ENCODE measurements around the gene CSTF3.
"Not testable (repeated sequence)": the region's sequence is repeated elsewhere in the genome, so short reads cannot be mapped to it uniquely, and the experiment has no call there.

Gene CSTF3

GRCh38 chr11:33159378-33159867, 1.9 kb downstream of the CSTF3 start:
- not testable (repeated sequence) for H3K27ac ChIP-seq (ENCODE audit: low read depth, low read length); H3K36me3 ChIP-seq (ENCODE audit: insufficient read depth, low read length); H3K9me3 ChIP-seq (ENCODE audit: low read length); H3K4me3 ChIP-seq (ENCODE audit: low read depth in 1 of 2, low read length in 2 of 2); H3K27me3 ChIP-seq (ENCODE audit: control insufficient read depth in 1 of 2, insufficient read depth in 2 of 2, low read length in 2 of 2); H3K9ac ChIP-seq (ENCODE audit: low read length)
- H3K4me1 ChIP-seq (ENCODE audit: insufficient read depth, low read length): peaks cover 24% of the 10 kb centered on the region

- Histone ChIP-seq H3K9me3 (ENCODE audit: low read length) (no peaks in the 10 kb centered on the region), H3K27me3 (ENCODE audit: control insufficient read depth in 1 of 2, insufficient read depth in 2 of 2, low read length in 2 of 2) (no peaks in the 10 kb centered on the region), H3K4me1 (ENCODE audit: insufficient read depth, low read length) (peaks cover 24% of the 10 kb centered on the region), H3K36me3 (ENCODE audit: insufficient read depth, low read length) (no peaks in the 10 kb centered on the region), H3K4me3 (ENCODE audit: low read depth in 1 of 2, low read length in 2 of 2) (no peak overlapping the region), H3K27ac (ENCODE audit: low read depth, low read length) (no peak overlapping the region), H3K9ac (ENCODE audit: low read length) (no peak overlapping the region)
These were observed 2.5 kb downstream of the CSTF3 start for GRCh38 chr11:33158596-33159275.

GRCh38 chr11:33157103-33158027, 3.9 kb downstream of the CSTF3 start:
- Histone ChIP-seq H3K4me3 (ENCODE audit: low read depth in 1 of 2, low read length in 2 of 2) (no peak overlapping the region), H3K36me3 (ENCODE audit: insufficient read depth, low read length) (no peaks in the 10 kb centered on the region), H3K9ac (ENCODE audit: low read length) (no peak overlapping the region), H3K27me3 (ENCODE audit: control insufficient read depth in 1 of 2, insufficient read depth in 2 of 2, low read length in 2 of 2) (no peaks in the 10 kb centered on the region), H3K27ac (ENCODE audit: low read depth, low read length) (no peak overlapping the region), H3K9me3 (ENCODE audit: low read length) (no peaks in the 10 kb centered on the region), H3K4me1 (ENCODE audit: insufficient read depth, low read length) (peaks cover 24% of the 10 kb centered on the region)

- Histone ChIP-seq H3K4me3 (ENCODE audit: low read depth in 1 of 2, low read length in 2 of 2) (no peak overlapping the region), H3K9me3 (ENCODE audit: low read length) (no peaks in the 10 kb centered on the region), H3K27ac (ENCODE audit: low read depth, low read length) (no peak overlapping the region), H3K4me1 (ENCODE audit: insufficient read depth, low read length) (no peaks in the 10 kb centered on the region), H3K27me3 (ENCODE audit: control insufficient read depth in 1 of 2, insufficient read depth in 2 of 2, low read length in 2 of 2) (no peaks in the 10 kb centered on the region), H3K36me3 (ENCODE audit: insufficient read depth, low read length) (no peaks in the 10 kb centered on the region), H3K9ac (ENCODE audit: low read length) (no peak overlapping the region)
These were observed 9.9 kb downstream of the CSTF3 start for GRCh38 chr11:33151399-33151798.

GRCh38 chr11:33147559-33147958, 13.7 kb downstream of the CSTF3 start:
- H3K27ac ChIP-seq (ENCODE audit: low read depth, low read length): no peak overlapping the region
- no peaks in the 10 kb centered on the region for H3K9me3 ChIP-seq (ENCODE audit: low read length)
- no peaks in the 10 kb centered on the region for H3K36me3 ChIP-seq (ENCODE audit: insufficient read depth, low read length)
- no peak overlapping the region for H3K4me3 ChIP-seq (ENCODE audit: low read depth in 1 of 2, low read length in 2 of 2)
- H3K9ac ChIP-seq (ENCODE audit: low read length): no peak overlapping the region
- no peaks in the 10 kb centered on the region for H3K4me1 ChIP-seq (ENCODE audit: insufficient read depth, low read length)
- H3K27me3 ChIP-seq (ENCODE audit: control insufficient read depth in 1 of 2, insufficient read depth in 2 of 2, low read length in 2 of 2): no peaks in the 10 kb centered on the region

- H3K4me1 ChIP-seq (ENCODE audit: insufficient read depth, low read length): peaks cover 11% of the 10 kb centered on the region
- no peaks in the 10 kb centered on the region for H3K27me3 ChIP-seq (ENCODE audit: control insufficient read depth in 1 of 2, insufficient read depth in 2 of 2, low read length in 2 of 2)
- H3K27ac ChIP-seq (ENCODE audit: low read depth, low read length): no peak overlapping the region
- H3K36me3 ChIP-seq (ENCODE audit: insufficient read depth, low read length): peaks cover 9% of the 10 kb centered on the region
- no peak overlapping the region for H3K4me3 ChIP-seq (ENCODE audit: low read depth in 1 of 2, low read length in 2 of 2)
- H3K9me3 ChIP-seq (ENCODE audit: low read length): no peaks in the 10 kb centered on the region
- no peak overlapping the region for H3K9ac ChIP-seq (ENCODE audit: low read length)
These were observed 25.4 kb downstream of the CSTF3 start for GRCh38 chr11:33135768-33136443.

- H3K27me3 ChIP-seq (ENCODE audit: control insufficient read depth in 1 of 2, insufficient read depth in 2 of 2, low read length in 2 of 2): no peaks in the 10 kb centered on the region
- H3K9ac ChIP-seq (ENCODE audit: low read length): no peak overlapping the region
- peaks cover 6% of the 10 kb centered on the region for H3K36me3 ChIP-seq (ENCODE audit: insufficient read depth, low read length)
- no peak overlapping the region for H3K4me3 ChIP-seq (ENCODE audit: low read depth in 1 of 2, low read length in 2 of 2)
- no peak overlapping the region for H3K27ac ChIP-seq (ENCODE audit: low read depth, low read length)
- H3K9me3 ChIP-seq (ENCODE audit: low read length): no peaks in the 10 kb centered on the region
- peaks cover 11% of the 10 kb centered on the region for H3K4me1 ChIP-seq (ENCODE audit: insufficient read depth, low read length)
These were observed 26.1 kb downstream of the CSTF3 start for GRCh38 chr11:33135216-33135615.

- Histone ChIP-seq H3K4me1 (ENCODE audit: insufficient read depth, low read length) (peaks cover 11% of the 10 kb centered on the region), H3K27me3 (ENCODE audit: control insufficient read depth in 1 of 2, insufficient read depth in 2 of 2, low read length in 2 of 2) (no peaks in the 10 kb centered on the region), H3K27ac (ENCODE audit: low read depth, low read length) (no peak overlapping the region), H3K36me3 (ENCODE audit: insufficient read depth, low read length) (no peaks in the 10 kb centered on the region), H3K9me3 (ENCODE audit: low read length) (no peaks in the 10 kb centered on the region), H3K9ac (ENCODE audit: low read length) (no peak overlapping the region), H3K4me3 (ENCODE audit: low read depth in 1 of 2, low read length in 2 of 2) (no peak overlapping the region)
These were observed 27.0 kb downstream of the CSTF3 start for GRCh38 chr11:33134276-33134675.

- H3K27ac ChIP-seq (ENCODE audit: low read depth, low read length): no peak overlapping the region
- H3K9ac ChIP-seq (ENCODE audit: low read length): no peak overlapping the region
- H3K4me3 ChIP-seq (ENCODE audit: low read depth in 1 of 2, low read length in 2 of 2): no peak overlapping the region
- H3K9me3 ChIP-seq (ENCODE audit: low read length): no peaks in the 10 kb centered on the region
- H3K4me1 ChIP-seq (ENCODE audit: insufficient read depth, low read length): peaks cover 11% of the 10 kb centered on the region
- H3K27me3 ChIP-seq (ENCODE audit: control insufficient read depth in 1 of 2, insufficient read depth in 2 of 2, low read length in 2 of 2): no peaks in the 10 kb centered on the region
- no peaks in the 10 kb centered on the region for H3K36me3 ChIP-seq (ENCODE audit: insufficient read depth, low read length)
These were observed 27.5 kb downstream of the CSTF3 start for GRCh38 chr11:33133761-33134160.

- Histone ChIP-seq H3K4me1 (ENCODE audit: insufficient read depth, low read length) (peaks cover 11% of the 10 kb centered on the region), H3K27ac (ENCODE audit: low read depth, low read length) (no peak overlapping the region), H3K27me3 (ENCODE audit: control insufficient read depth in 1 of 2, insufficient read depth in 2 of 2, low read length in 2 of 2) (no peaks in the 10 kb centered on the region), H3K9me3 (ENCODE audit: low read length) (no peaks in the 10 kb centered on the region), H3K36me3 (ENCODE audit: insufficient read depth, low read length) (no peaks in the 10 kb centered on the region), H3K9ac (ENCODE audit: low read length) (no peak overlapping the region), H3K4me3 (ENCODE audit: low read depth in 1 of 2, low read length in 2 of 2) (no peak overlapping the region)
These were observed 28.8 kb downstream of the CSTF3 start for GRCh38 chr11:33132510-33132909.

GRCh38 chr11:33128739-33129138, 32.5 kb downstream of the CSTF3 start:
- Histone ChIP-seq H3K27ac (ENCODE audit: low read depth, low read length) (no peak overlapping the region), H3K9me3 (ENCODE audit: low read length) (no peaks in the 10 kb centered on the region), H3K4me1 (ENCODE audit: insufficient read depth, low read length) (no peaks in the 10 kb centered on the region), H3K9ac (ENCODE audit: low read length) (no peak overlapping the region), H3K27me3 (ENCODE audit: control insufficient read depth in 1 of 2, insufficient read depth in 2 of 2, low read length in 2 of 2) (no peaks in the 10 kb centered on the region), H3K4me3 (ENCODE audit: low read depth in 1 of 2, low read length in 2 of 2) (no peak overlapping the region), H3K36me3 (ENCODE audit: insufficient read depth, low read length) (no peaks in the 10 kb centered on the region)

All from muscle layer of colon (tissue), 2 donors.